Putamen (tissue), 1 donor: ENCODE results near the gene KCNMA1.
A peak's percentile ranks its signal among the peaks of the same experiment; 100 is the strongest.

Experiments used
- DNase-seq: peaks from one replicate; pipeline ENCODE4 v3.0.0-alpha.2; 2016; ENCODE audit warnings: low spot score

KCNMA1 gene

DNA sequence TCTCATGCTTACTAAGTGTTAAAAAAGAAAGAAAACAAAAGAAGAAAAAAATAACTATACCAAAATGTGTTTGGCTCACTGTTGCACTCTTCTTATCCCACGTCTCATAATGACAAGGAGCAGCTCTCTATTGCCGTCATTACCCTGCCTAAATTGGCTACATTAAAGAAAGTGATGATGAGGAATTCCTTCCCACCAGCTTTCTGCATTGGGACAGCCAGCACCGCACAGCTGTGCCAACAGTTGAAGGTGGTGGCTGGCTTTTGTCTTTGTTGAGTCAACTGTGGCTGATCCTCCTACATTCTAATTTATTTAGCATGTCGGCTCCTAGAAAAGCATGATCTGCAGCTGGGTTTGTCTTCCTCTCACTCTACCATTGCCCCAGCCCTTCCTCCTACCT is 751.8 kb downstream of the KCNMA1 start:
- DNase-seq, result no peak

DNA sequence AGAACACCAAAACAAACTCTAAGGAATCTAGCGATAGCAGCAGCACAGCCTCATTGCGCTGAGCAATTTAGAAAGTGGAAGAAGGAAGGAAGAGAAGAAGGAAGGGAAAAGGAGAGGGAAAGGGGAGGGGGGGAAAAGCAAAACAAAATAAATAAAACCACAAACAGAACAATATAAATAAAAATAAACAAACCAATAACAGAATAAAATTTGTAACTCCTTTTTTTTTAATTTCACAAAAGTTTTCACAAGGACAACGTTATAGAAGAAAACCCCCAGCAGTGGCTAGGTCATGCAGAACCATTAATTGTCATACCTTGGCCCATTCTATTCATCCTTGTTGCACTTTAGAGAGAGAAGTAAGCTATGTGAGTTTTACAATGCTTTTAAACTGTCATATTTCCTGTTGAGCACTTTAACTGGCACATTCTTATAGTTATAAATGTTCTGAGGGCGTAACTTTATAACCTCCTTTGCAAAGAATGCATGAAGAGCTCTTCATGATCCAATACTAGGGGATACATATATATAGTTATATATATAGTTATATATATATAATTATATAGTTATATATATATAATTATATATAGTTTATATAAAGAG is 752.8 kb downstream of the KCNMA1 start:
- no peak for DNase-seq

DNA sequence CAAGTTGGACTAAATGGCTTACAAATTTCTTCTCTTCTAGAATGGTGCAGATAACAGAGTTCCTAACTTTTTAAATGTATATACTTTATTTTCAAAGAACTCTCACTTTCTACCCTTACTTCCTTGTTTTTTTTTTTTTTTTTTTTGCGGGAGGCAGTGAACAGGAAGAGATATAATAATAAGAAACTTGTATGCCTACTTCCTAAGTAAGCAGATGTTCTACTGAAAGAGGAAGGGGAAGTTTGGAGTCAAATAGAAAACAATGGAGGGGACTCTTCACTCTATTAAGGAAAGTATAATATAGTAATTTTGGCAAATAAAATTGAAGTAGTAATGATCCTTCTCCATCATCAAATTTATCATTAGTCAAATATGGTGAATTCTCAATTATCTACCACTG is 754.0 kb downstream of the KCNMA1 start:
- DNase-seq, result no peak

DNA sequence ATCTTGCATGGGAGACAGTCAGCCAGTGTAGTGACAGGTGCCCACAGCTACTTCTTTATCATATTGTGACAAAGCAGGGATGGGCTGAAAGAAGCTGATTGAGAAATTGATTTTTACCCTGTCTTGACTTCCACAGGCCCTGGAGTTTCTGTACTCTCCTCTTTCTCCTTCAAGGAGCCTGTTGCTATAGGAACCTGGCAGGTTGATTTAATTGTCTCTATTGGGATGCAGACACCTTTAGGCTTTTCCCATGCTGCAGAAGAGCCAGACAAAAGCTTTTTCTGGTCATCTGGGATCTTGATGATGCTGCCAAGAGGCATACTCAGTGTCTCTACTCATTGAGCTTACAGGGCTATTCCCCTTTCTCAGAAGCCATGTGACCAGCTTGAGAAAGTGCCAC is 754.8 kb downstream of the KCNMA1 start:
- DNase-seq, result no peak

DNA sequence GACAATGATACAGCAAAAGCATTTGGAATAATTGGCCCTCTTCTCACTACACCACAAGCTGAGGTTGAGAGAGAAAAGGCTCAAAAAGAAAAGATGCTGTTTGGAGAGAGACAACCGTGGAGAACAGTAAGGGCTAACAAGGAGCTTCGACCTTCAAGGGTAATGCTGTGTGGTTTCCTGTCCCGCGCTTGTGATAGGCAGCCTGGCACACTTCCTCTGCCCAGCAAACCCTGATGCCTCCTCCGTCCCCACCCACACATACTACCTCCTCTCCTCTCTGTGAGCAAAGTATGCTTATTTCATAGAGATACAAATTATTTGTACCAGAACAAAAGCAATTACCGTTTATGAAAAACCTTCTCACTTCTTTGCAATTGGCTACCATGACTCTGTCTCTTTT is 755.4 kb downstream of the KCNMA1 start:
- peak; percentile 6 for DNase-seq

DNA sequence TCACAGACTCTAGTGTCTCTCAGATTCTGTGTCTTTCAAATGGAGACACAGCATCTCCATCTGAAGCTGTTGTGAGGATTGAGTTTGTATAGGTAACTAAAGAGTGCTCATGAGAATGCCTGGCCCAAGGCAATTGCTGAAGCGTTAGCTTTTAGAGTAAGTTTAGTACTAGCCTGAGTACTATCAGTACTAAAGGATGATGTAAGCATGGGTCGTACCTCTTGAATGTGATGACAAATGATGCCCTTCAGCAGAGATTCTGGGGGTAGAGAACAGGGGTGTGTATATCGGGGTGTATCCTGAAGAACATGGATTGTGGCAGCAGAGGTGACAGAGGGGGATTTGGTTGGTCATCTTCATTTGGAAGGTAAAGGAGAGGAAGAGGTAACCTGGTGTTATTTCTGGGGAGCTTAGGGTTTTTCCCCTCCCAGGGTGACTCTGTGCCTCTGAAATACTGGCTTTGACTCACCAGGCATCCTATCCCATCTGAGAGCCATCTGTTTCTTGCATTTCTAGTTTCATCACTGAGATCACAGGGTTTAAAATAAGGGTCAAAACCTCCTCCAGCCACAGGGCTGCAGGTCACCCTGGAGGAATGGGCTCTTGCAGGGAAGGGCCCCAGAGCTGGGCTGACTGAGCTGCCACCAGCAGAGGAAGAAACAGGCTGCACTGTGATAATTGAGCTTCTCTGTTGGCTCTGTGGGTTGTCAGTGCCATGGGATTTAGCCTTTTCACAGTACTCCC is 756.0 kb downstream of the KCNMA1 start:
- DNase-seq, result no peak

DNA sequence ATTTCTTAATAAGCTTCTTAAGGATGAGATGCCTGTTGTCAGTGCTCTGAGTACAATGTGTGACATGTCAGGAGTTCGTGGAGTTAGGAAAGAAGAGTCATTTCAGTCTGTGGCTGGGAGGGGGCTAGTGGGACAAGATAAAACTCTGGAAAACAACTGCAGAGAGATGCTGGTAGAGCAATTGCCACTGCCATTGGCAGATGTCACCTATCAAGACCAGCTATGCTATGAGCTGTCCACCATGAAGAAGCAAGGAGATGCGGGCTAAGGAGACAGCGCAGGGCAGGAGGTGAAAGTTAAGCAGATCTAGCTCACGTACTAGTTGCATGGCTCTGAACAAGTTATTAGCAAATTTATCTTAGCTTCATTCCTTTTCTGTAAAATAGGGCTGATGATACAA is 756.7 kb downstream of the KCNMA1 start:
- no peak for DNase-seq

DNA sequence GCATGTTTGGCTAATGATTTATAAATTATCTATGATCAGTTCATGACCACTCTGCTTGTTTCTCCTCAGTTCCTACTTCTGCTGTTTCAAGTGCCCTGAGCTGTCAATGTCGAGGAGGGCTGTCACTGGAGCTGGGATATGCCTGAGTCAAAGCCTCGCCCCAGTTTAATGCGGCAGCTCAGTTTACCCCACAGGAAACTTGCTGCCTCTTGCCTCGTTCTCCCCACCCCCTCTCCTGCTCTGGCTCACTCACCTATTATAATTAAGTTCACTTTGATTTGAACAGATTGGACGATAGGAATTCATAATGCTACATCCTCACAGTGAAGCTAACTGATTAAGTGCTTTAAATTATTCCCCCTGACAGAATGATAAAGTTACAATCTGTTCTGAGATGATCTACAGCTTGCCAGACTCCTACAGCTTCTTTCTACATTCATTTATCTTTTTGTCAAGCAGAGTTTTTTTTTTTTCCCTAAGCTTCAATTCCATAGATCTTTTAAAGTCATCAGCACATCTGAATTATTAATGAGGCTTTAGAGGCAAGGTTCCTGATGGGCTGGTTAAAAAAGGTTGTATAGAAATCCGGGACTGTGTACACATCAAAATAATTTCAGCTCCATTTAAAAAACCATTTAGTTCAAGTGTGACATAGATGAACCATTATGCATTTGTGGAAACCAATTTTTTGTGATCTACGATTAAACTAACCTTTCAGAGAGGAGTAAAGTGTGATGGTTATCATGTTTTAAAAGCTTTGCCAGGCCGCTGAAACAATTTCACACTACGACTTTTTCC is 758.3 kb downstream of the KCNMA1 start:
- DNase-seq, result peak; percentile 39

DNA sequence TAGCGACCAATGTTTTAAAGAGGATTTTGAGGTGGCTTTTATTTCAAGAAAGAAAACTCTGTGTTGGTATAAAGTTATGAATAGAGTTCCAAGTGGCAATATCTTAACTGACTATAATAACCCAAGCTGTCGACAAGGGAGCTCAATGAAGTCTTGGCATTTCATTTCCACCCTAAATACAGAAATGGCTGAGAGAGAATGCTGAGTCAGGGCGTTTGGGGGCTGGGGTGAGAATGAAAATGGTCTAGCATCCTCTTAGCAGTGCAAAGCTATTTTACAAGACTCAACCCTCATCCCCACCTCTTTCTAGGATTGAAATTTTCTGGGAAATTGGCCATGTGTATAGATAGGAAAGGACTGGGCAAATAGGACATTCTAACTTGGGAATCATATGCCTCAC is 759.1 kb downstream of the KCNMA1 start:
- no peak for DNase-seq

DNA sequence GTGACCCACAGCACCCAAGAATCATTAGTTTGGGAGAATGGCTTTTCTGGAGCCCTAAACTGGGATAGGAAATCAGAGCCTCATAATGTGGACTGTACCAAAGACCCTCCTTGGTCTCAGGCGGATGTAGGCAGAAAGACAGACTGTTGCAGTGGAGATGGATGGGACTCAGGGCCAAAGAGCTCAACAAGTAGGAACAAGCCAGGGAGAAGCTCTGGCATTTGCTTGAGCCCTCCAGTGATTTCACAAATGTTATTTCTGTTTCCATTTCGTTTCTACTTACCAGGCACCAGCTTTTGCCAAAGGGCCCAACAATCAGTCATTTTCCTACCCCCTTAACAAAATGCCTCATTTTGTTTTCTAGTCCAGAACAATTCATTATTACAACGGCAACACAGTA is 762.7 kb downstream of the KCNMA1 start:
- no peak for DNase-seq

DNA sequence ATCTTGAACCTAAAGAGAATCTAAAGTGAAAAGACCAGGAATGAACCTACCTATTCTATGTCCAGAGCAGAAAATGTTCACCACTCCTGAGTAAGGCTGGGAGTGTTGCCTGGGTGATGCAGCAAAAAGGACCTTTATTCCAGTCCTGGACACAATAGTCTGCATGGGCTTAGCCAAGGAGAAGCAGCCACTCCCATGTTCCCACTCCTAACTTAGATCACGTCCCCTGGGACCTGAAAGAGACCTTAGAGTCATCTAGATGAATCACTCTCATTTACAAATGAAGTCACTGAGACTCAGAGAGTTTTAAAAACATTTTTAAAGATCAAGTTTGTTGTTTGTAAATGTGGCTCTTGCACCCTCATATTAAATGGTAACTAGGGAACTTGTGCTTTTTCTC is 763.4 kb downstream of the KCNMA1 start:
- no peak for DNase-seq

DNA sequence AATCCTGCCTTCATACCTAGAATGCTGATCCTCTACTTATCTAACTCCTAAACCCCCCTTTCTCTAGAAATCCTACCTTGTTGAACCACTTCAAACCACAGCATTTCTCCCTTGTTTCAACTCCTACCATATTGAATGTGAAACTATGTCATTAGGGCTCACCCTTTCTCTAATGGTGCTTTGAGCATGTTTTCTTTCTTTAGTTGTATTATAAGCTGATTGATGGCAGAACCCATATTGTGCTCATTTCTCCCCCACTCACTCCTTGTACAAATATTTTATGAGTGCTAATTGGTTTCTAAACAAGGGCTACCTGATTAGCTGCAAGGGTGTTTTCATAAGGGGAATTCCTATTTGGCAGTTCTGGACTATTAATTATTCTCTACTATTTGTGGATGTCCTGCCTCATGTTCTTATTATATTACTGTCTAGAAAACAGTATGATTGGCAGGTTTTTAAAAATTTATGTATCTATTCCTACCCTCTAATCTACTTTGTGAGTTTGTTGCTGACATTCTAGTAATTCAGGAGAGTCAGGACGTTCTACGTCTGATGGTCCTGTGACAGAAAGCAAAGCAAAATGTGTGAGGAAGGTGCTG is 765.8 kb downstream of the KCNMA1 start:
- DNase-seq, result no peak

DNA sequence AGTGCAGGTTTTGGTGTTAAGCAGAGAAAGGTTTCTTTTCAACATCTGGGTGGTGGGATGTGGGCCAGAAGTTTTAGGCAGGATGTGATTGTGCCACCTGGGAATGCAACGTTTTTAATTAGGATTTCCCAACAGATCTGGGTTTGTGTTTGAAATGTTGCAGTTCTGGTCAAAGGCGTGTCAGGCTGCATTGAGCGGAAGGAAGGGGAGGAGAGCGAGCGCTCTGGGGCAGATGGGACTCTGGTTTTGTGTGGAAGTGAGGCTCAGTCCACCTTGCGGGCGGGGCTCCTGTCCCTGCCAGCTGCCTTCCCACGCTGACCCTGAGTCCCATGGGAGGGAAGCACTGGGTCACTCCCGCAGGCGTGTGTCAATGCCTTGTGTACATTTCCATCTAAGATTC is 767.7 kb downstream of the KCNMA1 start:
- no peak for DNase-seq

DNA sequence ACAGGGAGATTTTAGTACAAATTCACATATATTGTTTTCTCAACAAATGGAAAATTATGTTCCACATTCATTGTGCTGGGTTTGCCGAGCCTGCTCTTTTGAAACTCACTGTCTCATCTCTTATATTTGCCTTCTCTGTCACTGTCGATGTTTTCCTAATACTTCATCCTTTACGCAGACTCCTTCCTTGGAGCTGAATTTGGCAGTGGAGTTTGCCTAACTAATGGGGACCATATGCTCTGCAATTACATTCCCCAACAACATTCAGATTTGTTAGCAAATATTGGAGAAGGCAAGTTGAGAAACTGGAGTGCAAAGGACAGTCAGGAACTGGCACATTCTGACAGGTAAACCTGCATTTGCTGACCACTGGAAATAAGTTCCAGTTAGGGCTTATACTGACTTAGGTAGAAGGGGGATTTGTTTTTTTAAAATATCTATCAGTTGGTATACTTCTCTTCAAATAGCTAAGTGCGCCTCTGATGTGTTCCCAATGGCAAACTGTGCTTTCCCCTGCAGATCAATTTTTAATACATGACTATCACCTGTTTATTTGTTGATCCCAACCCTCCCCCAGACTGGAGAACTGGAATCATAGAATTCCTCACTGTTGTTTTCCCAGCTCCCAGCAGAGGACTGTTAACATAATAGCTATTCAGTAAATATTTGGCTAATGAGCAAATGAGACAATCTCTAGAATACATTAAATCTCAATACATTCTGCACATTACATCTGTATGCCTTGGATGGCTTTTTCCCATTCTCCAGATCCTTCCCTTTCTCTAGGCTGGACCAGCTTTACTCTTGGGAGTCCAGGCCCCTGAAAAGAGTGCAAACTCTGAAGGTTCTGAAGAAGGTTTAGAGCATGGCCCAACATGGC is 769.3 kb downstream of the KCNMA1 start:
- no peak for DNase-seq

DNA sequence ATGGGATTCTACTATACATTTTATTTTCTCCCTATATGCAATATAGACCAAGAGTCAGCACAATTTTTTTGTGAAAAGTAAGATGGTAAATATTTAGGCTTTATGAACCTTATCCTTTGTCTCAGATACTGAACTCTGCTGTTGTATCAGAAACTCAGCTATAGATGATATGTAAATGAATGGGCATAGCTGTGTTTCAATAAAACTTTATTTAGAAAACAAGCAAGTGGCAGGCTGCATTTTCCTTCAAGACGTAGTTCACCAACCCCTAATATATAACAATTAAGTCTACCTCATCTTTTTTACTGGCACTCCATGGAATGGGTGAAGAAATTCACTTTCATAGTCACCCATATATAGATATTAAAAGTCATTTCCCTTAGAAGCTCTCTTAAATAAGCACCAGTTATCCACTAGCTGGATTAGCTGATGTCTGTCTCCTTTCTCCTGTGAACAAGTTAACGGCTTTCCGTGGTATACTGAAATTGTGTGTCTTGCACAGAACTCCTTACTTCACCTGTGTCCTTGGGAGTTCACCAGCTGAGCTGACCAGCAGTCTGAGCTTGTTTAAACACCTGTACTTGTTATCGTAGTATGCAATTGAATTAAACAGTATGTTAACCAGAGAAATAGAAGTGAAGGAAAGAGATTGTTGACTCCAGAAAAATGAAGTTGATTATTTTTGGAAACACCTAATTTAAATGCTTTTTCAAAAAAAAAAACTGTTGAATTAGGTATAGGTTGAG is 770.6 kb downstream of the KCNMA1 start:
- DNase-seq, result no peak

DNA sequence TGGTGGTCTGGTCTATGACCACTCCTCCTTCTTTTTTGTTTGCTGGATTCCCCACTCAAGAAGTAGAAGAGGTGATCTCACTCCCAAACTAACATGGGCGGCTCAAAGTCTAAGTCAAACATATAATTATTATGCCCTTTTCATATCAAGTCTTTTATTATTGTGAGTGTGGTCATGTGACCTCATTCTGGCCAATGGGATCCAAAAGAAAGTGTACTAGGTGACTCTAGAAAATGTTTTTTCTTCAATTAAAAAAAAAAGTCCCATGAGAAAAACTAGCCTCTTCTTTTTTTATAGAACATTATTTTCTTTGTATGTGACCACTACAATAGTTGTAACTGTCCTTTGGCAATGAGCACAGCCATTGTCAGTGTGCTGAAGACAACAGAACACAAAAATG is 772.7 kb downstream of the KCNMA1 start:
- DNase-seq, result no peak

DNA sequence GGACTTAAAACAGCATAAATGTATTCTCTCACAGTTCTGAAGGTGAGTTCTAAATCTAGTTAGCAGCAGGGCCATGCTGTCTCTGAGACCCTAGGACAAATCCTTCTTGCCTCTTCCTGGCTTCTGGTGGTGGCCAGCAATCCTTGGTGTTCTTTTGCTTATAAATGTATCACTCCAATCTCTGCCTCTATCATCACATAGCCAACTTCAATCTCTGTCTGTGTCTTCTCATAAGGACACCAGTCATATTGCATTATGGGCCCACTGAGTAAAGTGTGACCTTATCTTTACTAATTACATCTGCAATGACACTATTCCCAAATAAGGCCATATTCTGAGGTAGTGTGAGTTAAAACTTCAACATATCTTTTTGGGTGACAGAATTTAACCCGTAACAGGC is 778.9 kb downstream of the KCNMA1 start:
- DNase-seq, result no peak

DNA sequence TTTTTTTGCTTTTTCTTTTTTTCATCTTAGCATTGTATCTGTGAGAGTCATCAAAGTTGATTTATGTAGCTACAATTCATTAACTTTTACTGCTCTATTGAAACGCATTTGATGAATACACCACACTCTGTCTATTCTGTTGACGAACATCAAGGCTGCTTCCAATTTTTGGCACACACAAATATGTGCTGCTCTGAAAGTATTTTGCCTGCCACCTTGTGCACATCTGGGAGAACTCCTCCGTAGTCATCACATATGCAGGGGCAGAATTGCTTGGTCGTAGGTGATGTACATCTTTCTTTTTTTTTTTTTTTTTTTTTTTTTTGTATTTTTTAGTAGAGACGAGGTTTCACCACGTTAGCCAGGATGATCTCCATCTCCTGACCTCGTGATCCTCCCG is 796.8 kb downstream of the KCNMA1 start:
- no peak for DNase-seq

DNA sequence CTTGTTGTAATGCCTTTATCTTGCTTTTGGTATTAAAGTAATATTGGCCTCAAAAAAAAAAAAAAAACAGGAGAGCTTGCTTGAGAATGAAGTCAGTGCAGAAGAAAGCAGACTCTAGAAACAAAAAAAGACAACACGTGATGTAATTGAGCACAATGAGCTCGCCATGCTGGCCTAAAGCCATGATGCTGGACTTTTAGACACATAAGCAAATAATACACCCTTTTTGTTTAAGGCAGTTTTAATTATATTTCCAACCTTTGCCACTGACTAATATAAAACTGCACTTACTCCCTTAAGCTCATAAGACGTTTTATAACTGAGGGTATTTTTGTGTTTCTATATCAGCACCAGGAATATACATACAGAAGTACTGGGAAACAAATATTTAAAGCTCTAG is 798.3 kb downstream of the KCNMA1 start:
- no peak for DNase-seq

DNA sequence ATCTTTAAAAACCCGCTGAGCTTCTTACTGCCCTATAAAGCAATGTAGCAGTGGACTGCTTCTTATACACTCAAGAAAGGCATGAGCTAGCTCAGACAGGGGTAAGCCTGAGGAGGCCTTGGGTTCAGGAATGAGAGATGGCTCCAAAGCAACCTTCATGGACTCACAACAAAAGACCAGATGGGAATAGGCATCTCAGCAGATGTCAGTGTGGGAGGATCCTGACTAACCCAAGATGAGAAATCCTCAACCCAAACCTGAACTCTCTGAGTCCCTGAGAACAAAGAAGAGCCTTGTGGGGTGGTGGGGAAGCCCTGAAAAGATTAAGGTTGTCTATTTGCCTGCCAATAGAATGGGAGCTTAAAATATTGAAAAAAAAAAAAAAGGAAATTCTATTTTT is 807.4 kb downstream of the KCNMA1 start:
- DNase-seq, result no peak

DNA sequence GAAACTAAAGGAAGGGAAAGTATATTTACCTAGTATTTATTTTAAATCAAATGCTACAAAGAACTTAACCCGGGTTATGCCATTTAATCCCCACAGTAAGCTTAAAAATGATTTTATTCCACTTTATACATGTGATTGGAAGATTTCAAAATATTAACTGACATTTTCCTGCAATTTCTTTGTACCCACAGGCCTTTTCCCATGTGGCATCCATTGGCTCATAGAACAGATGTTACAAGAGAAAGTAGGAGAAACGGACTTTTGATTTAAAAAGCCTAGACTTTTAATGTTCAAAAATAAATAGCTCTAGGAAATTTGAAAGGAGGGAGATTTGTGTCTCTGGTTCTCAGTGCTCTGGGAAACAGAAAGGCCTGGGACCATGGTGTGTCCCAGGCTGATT is 807.9 kb downstream of the KCNMA1 start:
- DNase-seq, result no peak
